ENCODE measurements around the gene AGBL4. TPM values are rescaled to one million over a fixed set of nuclear protein-coding genes. Genes with fewer than 3 reads are reported as not detected.

The AGBL4 gene
- total RNA-seq, 1 experiment from 2014 or later: not detected

GRCh38 chr1:49337251-49337650 is 686.5 kb downstream of the AGBL4 start:
- TF ChIP-seq, protein P1, sequence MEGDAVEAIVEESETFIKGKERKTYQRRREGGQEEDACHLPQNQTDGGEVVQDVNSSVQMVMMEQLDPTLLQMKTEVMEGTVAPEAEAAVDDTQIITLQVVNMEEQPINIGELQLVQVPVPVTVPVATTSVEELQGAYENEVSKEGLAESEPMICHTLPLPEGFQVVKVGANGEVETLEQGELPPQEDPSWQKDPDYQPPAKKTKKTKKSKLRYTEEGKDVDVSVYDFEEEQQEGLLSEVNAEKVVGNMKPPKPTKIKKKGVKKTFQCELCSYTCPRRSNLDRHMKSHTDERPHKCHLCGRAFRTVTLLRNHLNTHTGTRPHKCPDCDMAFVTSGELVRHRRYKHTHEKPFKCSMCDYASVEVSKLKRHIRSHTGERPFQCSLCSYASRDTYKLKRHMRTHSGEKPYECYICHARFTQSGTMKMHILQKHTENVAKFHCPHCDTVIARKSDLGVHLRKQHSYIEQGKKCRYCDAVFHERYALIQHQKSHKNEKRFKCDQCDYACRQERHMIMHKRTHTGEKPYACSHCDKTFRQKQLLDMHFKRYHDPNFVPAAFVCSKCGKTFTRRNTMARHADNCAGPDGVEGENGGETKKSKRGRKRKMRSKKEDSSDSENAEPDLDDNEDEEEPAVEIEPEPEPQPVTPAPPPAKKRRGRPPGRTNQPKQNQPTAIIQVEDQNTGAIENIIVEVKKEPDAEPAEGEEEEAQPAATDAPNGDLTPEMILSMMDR (IDR thresholded peaks at IDR 0.05; ENCODE audit: insufficient read depth in 1 of 2, low read depth in 1 of 2, low read length in 1 of 2, severe bottlenecking in 1 of 2, unreplicated experiment in 1 of 2): no peak
- H3K9me3 ChIP-seq: no peaks in the 10 kb centered on the region; the same call in 1 of the 2 replicates
- DNase-seq: no peak
- peaks cover 30% of the 10 kb centered on the region for H3K4me1 ChIP-seq
- CTCF ChIA-PET: no interaction called here
- Mint-ChIP-seq H3K9me3 (ENCODE audit: unreplicated experiment) (peaks cover 9% of the 10 kb centered on the region), H3K27ac (ENCODE audit: unreplicated experiment) (no peak overlapping the region), H3K27me3 (ENCODE audit: insufficient read depth, unreplicated experiment) (no peaks in the 10 kb centered on the region), H3K36me3 (ENCODE audit: insufficient read depth, unreplicated experiment) (peaks cover 5% of the 10 kb centered on the region), H3K4me3 (ENCODE audit: unreplicated experiment) (no peak overlapping the region), H3K4me1 (ENCODE audit: low read depth, unreplicated experiment) (peaks cover 13% of the 10 kb centered on the region)
- H3K4me3 ChIP-seq (ENCODE audit: low read depth, low read length): no peak overlapping the region
- no peaks in the 10 kb centered on the region for H3K36me3 ChIP-seq (ENCODE audit: control insufficient read depth, insufficient read depth, low read length)
- no TSS peak for BruUV-seq (replicated peaks)
- no peaks in the 10 kb centered on the region for H3K27me3 ChIP-seq (replicated peaks; ENCODE audit: control insufficient read depth, insufficient read depth, low read length)
- intact Hi-C loops (cut with micrococcal nuclease; ENCODE audit: unreplicated experiment): no loop called here
- POLR2A ChIA-PET: no interaction called here

DNA sequence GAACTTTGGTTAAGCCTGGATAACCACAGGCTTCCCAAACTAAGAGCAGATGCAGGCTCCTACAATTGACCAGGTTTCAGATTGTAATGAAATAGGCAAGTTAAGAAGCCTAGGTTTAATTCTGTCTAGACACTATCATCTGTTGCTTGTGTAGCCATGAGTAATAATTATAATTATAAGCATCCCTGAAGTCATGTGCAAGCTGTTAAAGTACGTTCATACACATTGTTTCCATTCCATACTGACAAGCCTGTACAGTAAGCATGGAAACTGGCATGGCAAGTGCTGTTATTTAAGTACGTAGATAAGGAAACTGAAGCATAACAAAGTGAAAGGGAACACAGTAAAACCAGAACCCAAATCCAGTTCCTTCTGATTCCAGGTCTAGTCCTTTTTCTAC is 689.8 kb downstream of the AGBL4 start:
- no peak overlapping the region for H3K27ac Mint-ChIP-seq (ENCODE audit: unreplicated experiment)

DNA sequence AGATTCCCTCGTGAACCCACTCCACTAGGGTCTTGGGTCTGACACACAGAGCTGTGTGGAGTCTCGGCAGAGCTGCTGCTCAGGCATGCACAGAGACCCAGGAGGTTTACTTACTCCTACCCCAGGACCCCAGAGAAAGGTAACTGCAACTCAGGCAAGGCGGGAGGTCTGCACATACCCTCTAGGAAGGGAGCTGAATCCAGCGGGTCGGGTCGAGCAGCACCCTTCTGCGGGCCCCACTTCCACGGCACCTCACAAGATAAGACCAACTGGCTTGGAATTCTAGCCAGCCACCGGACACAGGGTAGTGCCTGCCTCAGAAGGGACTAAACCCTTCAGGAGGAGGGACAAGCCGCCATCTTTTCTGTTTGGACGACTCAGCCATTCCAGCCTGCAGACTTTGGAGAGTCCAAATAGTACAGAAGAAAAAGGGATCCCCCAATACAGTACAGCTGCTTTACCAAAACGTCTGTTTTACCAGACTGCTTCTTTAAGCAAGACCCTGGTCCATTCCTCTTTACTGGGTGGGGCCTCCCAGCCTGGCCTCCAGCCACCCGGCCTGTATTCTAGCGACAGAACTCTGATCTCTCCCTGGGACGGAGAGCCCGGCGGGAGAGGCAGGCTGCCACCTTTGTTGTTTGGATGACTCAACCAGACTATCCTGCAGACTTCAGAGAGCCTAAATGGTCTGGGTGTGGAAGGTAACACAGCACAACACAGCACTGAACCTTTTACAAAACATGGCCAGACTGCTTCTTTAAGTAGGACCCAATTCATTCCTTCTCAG is 692.5 kb downstream of the AGBL4 start:
- ChIA-PET CTCF (no interaction called here), POLR2A (no interaction called here)
- H3K27me3 ChIP-seq (replicated peaks; ENCODE audit: control insufficient read depth, insufficient read depth, low read length): no peaks in the 10 kb centered on the region
- no peaks in the 10 kb centered on the region for H3K36me3 ChIP-seq (ENCODE audit: control insufficient read depth, insufficient read depth, low read length)
- H3K9me3 ChIP-seq: no peaks in the 10 kb centered on the region; the same call in 1 of the 2 replicates
- no peak overlapping the region for H3K4me3 ChIP-seq (ENCODE audit: low read depth, low read length)
- TF ChIP-seq, protein P1 (IDR thresholded peaks at IDR 0.05; ENCODE audit: insufficient read depth in 1 of 2, low read depth in 1 of 2, low read length in 1 of 2, severe bottlenecking in 1 of 2, unreplicated experiment in 1 of 2): no peak
- Mint-ChIP-seq H3K4me3 (ENCODE audit: unreplicated experiment) (no peak overlapping the region), H3K9me3 (ENCODE audit: unreplicated experiment) (peaks cover 16% of the 10 kb centered on the region), H3K4me1 (ENCODE audit: low read depth, unreplicated experiment) (no peaks in the 10 kb centered on the region), H3K36me3 (ENCODE audit: insufficient read depth, unreplicated experiment) (no peaks in the 10 kb centered on the region), H3K27me3 (ENCODE audit: insufficient read depth, unreplicated experiment) (no peaks in the 10 kb centered on the region), H3K27ac (ENCODE audit: unreplicated experiment) (no peak overlapping the region)
- BruUV-seq (replicated peaks): no TSS peak
- no peak for DNase-seq
- intact Hi-C loops (cut with micrococcal nuclease; ENCODE audit: unreplicated experiment): no loop called here
- H3K4me1 ChIP-seq: peaks cover 4% of the 10 kb centered on the region; the same call in 1 of the 2 replicates

More for the DNA sequence above, 689.8 kb downstream of the AGBL4 start:
- Mint-ChIP-seq H3K9me3 (ENCODE audit: unreplicated experiment) (peaks cover 9% of the 10 kb centered on the region), H3K27me3 (ENCODE audit: insufficient read depth, unreplicated experiment) (no peaks in the 10 kb centered on the region), H3K36me3 (ENCODE audit: insufficient read depth, unreplicated experiment) (no peaks in the 10 kb centered on the region), H3K4me3 (ENCODE audit: unreplicated experiment) (no peak overlapping the region), H3K4me1 (ENCODE audit: low read depth, unreplicated experiment) (no peaks in the 10 kb centered on the region)
- Histone ChIP-seq H3K36me3 (ENCODE audit: control insufficient read depth, insufficient read depth, low read length) (no peaks in the 10 kb centered on the region), H3K9me3 (no peaks in the 10 kb centered on the region; the same call in 1 of the 2 replicates), H3K4me3 (ENCODE audit: low read depth, low read length) (no peak overlapping the region), H3K27me3 (replicated peaks; ENCODE audit: control insufficient read depth, insufficient read depth, low read length) (no peaks in the 10 kb centered on the region), H3K4me1 (peaks cover 4% of the 10 kb centered on the region; the same call in 1 of the 2 replicates)
- TF ChIP-seq, protein P1 (IDR thresholded peaks at IDR 0.05; ENCODE audit: insufficient read depth in 1 of 2, low read depth in 1 of 2, low read length in 1 of 2, severe bottlenecking in 1 of 2, unreplicated experiment in 1 of 2): no peak
- ChIA-PET POLR2A (no interaction called here), CTCF (no interaction called here)
- no peak for DNase-seq
- BruUV-seq (replicated peaks): no TSS peak
- intact Hi-C loops (cut with micrococcal nuclease; ENCODE audit: unreplicated experiment): no loop called here
